ENCODE data around the gene BRCA1.
"Not testable (repeated sequence)": the region's sequence is repeated elsewhere in the genome, so short reads cannot be mapped to it uniquely, and the experiment has no call there.

- not testable (repeated sequence) for TF ChIP-seq POLR2A, CTCF (IDR thresholded peaks at IDR 0.05)
Observed at GRCh38 chr17:43053008-43053407, 72.2 kb downstream of the BRCA1 start.
